ENCODE data around the gene INAFM1.

DNA sequence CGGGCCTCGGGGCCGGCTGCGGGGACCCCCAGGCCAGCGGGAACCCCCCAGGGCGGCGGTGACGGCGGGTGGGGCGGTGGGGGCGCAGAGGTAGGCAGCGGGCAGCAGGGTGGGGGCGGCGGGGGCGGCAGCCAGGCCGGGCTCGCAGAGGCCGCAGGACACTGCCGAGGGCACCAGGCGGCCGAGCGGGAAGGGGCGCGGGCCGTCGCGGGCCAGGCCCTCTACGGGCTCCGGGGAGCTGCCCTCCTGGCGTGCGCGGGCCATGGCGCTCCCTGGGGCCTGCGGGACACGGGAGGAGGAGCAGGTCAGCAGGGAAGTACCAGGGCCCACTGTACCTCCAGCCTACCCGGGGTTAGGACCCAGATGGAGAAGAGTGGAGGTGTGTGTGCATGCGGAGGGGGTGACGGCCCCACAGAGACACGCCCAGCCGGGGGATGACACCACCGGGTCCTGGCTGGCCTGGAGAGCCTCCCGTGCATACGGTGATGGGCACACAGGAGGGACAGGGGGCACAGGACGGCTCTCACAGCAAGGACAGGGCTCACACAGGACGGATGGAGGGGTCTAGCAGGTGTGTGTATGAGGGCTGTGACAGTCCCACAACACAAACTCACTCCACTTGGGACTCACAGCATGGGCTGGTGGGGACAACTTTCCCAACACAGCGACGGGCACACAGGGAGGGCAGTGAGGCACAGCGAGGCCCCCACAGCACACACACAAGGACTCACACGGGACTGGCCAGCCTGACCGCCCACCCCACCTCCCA, 46.3 kb upstream of the INAFM1 start:
- TF ChIP-seq, protein P1, sequence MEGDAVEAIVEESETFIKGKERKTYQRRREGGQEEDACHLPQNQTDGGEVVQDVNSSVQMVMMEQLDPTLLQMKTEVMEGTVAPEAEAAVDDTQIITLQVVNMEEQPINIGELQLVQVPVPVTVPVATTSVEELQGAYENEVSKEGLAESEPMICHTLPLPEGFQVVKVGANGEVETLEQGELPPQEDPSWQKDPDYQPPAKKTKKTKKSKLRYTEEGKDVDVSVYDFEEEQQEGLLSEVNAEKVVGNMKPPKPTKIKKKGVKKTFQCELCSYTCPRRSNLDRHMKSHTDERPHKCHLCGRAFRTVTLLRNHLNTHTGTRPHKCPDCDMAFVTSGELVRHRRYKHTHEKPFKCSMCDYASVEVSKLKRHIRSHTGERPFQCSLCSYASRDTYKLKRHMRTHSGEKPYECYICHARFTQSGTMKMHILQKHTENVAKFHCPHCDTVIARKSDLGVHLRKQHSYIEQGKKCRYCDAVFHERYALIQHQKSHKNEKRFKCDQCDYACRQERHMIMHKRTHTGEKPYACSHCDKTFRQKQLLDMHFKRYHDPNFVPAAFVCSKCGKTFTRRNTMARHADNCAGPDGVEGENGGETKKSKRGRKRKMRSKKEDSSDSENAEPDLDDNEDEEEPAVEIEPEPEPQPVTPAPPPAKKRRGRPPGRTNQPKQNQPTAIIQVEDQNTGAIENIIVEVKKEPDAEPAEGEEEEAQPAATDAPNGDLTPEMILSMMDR (IDR thresholded peaks at IDR 0.05; ENCODE audit: low read depth, low read length, poor library complexity, severe bottlenecking): no peak
- no peak for TF ChIP-seq EZH2phosphoT487 (IDR thresholded peaks at IDR 0.05; ENCODE audit: borderline replicate concordance, low read length)

Measured in DOHH2 (cell line).